HepG2 (cell line): ENCODE results near the gene LRRC27. TPM values are rescaled to one million over a fixed set of nuclear protein-coding genes. Genes with fewer than 3 reads are reported as not detected.

ENCODE experiments used
- DR1 ChIP-seq: sonication (generic); formaldehyde crosslinking; IDR thresholded peaks from 2 replicates; pipeline ENCODE4 v1.8.0; 2021; ENCODE audit warnings: mild to moderate bottlenecking, missing genetic modification reagents, inconsistent platforms
- ISX ChIP-seq: sonication (generic); formaldehyde crosslinking; conservative IDR thresholded peaks from 2 replicates; pipeline ENCODE4 v1.5.0; 2020; ENCODE audit warnings: missing genetic modification reagents
- MAFG ChIP-seq: sonication (generic); formaldehyde crosslinking; IDR thresholded peaks from 2 replicates; pipeline ENCODE4 v1.5.1; 2020; ENCODE audit warnings: mild to moderate bottlenecking, missing genetic modification reagents
- NFYB ChIP-seq: sonication (generic); formaldehyde crosslinking; IDR thresholded peaks from 2 replicates; pipeline ENCODE4 v1.4.0; 2020; ENCODE audit warnings: missing genetic modification reagents
- REL ChIP-seq: sonication (generic); formaldehyde crosslinking; conservative IDR thresholded peaks from 2 replicates; pipeline ENCODE4 v1.8.0; 2022; ENCODE audit warnings: mild to moderate bottlenecking, missing genetic modification reagents, moderate library complexity
- RFXAP ChIP-seq: sonication (generic); formaldehyde crosslinking; IDR thresholded peaks from 2 replicates; pipeline ENCODE4 v1.4.0; 2020; ENCODE audit warnings: missing genetic modification reagents, borderline replicate concordance
- ZBTB26 ChIP-seq: IDR thresholded peaks from 2 replicates; pipeline ENCODE4 v1.6.1; 2016; ENCODE audit warnings: missing compliant biosample characterization, missing genetic modification reagents, borderline replicate concordance
- ZHX2 ChIP-seq, 2 experiments: sonication (generic) in 1 of 2; formaldehyde crosslinking in 1 of 2; IDR thresholded peaks; 2 replicates each; pipeline versions ENCODE4 v1.6.1 to v1.9.0; 2014 to 2022; ENCODE audit warnings: antibody characterized with exemption in 1 of 2, borderline replicate concordance in 1 of 2, inconsistent platforms in 1 of 2, low read depth in 1 of 2, missing genetic modification reagents in 1 of 2
- ZNF446 ChIP-seq: sonication (generic); formaldehyde crosslinking; IDR thresholded peaks from 2 replicates; pipeline ENCODE4 v1.5.0; 2020; ENCODE audit warnings: mild to moderate bottlenecking, missing genetic modification reagents
- ZNF549 ChIP-seq: sonication (generic); formaldehyde crosslinking; IDR thresholded peaks from 2 replicates; pipeline ENCODE4 v1.5.0; 2020; ENCODE audit warnings: missing genetic modification reagents
- ZNF580 ChIP-seq: IDR thresholded peaks from 2 replicates; pipeline ENCODE4 v1.6.1; 2016; ENCODE audit warnings: low read depth, borderline replicate concordance
- polyA plus RNA-seq, 8 experiments: library from polyadenylated mRNA; depleted of rRNA in 3 of 8; stranded (reverse) in 7 of 8; unstranded in 1 of 8; fragments of >200 nt; fragmentation: Illumina TruSeq in 4 of 8; extraction: Trizol in 4 of 8; gene quantifications; 2 replicates each; pipeline versions ENCODE4 v1.2.1 to v1.2.3, GENCODE V29; 2011 to 2016; ENCODE audit warnings: low read depth in 4 of 8, missing spikeins in 1 of 8, mixed read lengths in 1 of 8; ENCODE audit not compliant: insufficient read depth in 1 of 8
- total RNA-seq, 5 experiments: library from RNA; depleted of rRNA; stranded (reverse); fragments of >200 nt; fragmentation: Illumina TruSeq; extraction: Trizol; gene quantifications; 2 replicates each; pipeline ENCODE4 v1.2.3, GENCODE V29; 2016; ENCODE audit warnings: low read depth in 1 of 5
- TF ChIP-seq, protein P1 (sequence below): sonication (generic); formaldehyde crosslinking; IDR thresholded peaks from 2 replicates; pipeline ENCODE4 v1.4.0; 2020; ENCODE audit warnings: missing genetic modification reagents
- TF ChIP-seq, protein P2 (sequence below): sonication (generic); formaldehyde crosslinking; IDR thresholded peaks from 2 replicates; pipeline ENCODE4 v1.9.0; 2021; ENCODE audit warnings: missing genetic modification reagents, mild to moderate bottlenecking, borderline replicate concordance
- TF ChIP-seq, protein P3 (sequence below), 2 experiments: fragments of 450-650 bp in 1 of 2; sonication (generic) in 1 of 2; formaldehyde crosslinking; IDR thresholded peaks; 2 replicates each; pipeline versions ENCODE4 v1.5.0 to v1.8.0; 2020 to 2022; ENCODE audit warnings: mild to moderate bottlenecking in 1 of 2, missing genetic modification reagents in 1 of 2

Gene LRRC27
- total and polyA plus RNA-seq, 2 of the 13 experiments (the other 11 are each of a cell fraction or from before 2014, with no cell fraction given): 4.2 to 4.6 TPM

DNA sequence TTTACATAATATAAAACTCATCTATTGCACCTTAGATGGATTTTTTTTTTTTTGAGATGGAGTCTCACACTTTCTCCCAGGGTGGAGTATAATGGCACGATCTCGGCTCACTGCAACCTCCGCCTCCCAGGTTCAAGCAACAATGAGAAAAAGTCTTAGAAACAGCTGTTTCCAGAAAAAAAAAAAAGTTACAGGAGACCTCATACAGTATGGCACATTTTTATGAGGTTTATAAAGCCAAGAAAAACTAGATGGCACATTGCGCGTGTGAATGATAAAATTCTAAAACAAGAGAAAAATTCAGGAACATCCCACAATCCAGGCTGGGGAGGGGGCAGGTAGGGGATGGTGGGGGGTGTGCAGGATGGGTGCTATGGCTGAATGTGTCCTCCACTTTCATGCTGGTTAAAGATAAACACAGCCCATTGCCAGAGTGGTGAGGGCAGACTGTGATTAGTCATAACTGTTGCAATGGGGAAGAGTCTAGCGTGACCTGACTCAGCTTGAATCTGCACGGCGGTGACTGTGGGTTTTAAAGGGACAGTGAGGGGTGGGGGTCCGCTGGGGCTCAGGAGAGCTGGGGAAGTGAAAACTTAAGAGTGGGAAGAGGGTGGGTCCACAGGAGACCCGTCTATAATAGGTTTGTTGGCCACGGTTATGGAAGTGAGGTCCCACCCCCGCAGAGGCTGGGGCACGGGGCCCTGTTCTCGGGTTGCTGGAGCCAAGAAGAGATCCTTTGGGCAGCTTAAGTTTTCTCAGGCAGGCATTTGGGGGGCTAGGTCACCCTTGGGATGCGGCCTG, 11.9 kb upstream of the LRRC27 start (continued):
- TF ChIP-seq ISX (no peak), RFXAP (no peak), MAFG (CRISPR knock-in tag) (peak; percentile 92), ZNF580 (CRISPR knock-in tag) (peak; percentile 44; the same call in 1 of the 2 replicates), DR1 (CRISPR knock-in tag) (no peak), ZBTB26 (CRISPR knock-in tag) (no peak), REL (CRISPR knock-in tag) (no peak), NFYB (CRISPR knock-in tag) (no peak), ZNF446 (no peak), ZNF549 (CRISPR knock-in tag) (no peak), ZHX2 (IDR thresholded peaks at IDR 0.05; ENCODE audit: low read depth) (no peak), ZHX2 (CRISPR knock-in tag; IDR thresholded peaks at IDR 0.05; ENCODE audit: borderline replicate concordance) (no peak)
- TF ChIP-seq, protein P1, sequence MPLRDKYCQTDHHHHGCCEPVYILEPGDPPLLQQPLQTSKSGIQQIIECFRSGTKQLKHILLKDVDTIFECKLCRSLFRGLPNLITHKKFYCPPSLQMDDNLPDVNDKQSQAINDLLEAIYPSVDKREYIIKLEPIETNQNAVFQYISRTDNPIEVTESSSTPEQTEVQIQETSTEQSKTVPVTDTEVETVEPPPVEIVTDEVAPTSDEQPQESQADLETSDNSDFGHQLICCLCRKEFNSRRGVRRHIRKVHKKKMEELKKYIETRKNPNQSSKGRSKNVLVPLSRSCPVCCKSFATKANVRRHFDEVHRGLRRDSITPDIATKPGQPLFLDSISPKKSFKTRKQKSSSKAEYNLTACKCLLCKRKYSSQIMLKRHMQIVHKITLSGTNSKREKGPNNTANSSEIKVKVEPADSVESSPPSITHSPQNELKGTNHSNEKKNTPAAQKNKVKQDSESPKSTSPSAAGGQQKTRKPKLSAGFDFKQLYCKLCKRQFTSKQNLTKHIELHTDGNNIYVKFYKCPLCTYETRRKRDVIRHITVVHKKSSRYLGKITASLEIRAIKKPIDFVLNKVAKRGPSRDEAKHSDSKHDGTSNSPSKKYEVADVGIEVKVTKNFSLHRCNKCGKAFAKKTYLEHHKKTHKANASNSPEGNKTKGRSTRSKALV (CRISPR knock-in tag): no peak
- TF ChIP-seq, protein P2, sequence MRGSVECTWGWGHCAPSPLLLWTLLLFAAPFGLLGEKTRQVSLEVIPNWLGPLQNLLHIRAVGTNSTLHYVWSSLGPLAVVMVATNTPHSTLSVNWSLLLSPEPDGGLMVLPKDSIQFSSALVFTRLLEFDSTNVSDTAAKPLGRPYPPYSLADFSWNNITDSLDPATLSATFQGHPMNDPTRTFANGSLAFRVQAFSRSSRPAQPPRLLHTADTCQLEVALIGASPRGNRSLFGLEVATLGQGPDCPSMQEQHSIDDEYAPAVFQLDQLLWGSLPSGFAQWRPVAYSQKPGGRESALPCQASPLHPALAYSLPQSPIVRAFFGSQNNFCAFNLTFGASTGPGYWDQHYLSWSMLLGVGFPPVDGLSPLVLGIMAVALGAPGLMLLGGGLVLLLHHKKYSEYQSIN (CRISPR knock-in tag): no peak
- TF ChIP-seq, protein P3, sequence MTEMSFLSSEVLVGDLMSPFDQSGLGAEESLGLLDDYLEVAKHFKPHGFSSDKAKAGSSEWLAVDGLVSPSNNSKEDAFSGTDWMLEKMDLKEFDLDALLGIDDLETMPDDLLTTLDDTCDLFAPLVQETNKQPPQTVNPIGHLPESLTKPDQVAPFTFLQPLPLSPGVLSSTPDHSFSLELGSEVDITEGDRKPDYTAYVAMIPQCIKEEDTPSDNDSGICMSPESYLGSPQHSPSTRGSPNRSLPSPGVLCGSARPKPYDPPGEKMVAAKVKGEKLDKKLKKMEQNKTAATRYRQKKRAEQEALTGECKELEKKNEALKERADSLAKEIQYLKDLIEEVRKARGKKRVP (CRISPR knock-in tag; IDR thresholded peaks at IDR 0.05): peak in 1 of 2 experiments; percentile 50; a peak in 1 of 4 replicates
